HG03064 (cell line): ENCODE measurements around the gene CAPSL.
"Not testable (repeated sequence)": the region's sequence is repeated elsewhere in the genome, so short reads cannot be mapped to it uniquely, and the experiment has no call there.

ENCODE experiments used
- ATAC-seq: cut with Tn5 transposase; IDR thresholded peaks from one replicate; pipeline ENCODE4 v1.9.1; 2021; ENCODE audit warnings: low read depth; ENCODE audit not compliant: unreplicated experiment

CAPSL gene

DNA sequence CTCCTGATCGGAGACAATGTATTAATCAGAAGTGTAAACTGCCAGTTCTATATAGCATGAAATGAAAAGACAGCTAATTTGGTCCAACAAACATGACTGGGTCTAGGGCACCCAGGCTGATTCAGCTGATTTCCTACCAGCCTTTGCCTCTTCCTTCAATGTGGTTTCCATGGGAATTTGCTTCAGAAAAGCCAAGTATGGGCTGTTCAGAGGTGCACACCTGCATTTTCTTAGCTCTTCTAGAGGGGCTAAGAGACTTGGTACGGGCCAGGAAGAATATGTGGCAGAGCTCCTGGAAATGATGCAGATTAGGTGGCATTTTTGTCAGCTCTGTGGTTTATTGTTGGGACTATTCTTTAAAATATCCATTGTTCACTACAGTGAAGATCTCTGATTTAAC is 59.3 kb downstream of the CAPSL start:
- ATAC-seq = no peak

DNA sequence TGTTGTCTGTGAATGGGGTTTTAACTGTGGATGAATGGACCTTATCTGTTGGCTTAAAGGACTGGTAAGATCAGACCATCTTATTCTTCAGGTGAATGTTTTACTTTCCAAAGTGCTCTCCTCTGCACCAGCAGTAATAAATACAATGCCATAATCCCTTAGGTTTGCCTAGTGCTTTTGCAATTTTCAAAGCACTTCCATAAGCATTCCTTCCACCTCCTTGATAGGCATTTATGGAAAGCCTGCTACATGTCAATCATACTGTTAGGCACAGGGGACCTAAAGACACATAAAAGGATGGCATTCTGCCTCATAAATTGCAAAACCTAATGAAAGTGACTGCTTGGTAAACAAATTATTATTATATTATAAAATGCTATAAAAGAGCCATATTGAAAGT is 60.3 kb downstream of the CAPSL start:
- no peak for ATAC-seq

DNA sequence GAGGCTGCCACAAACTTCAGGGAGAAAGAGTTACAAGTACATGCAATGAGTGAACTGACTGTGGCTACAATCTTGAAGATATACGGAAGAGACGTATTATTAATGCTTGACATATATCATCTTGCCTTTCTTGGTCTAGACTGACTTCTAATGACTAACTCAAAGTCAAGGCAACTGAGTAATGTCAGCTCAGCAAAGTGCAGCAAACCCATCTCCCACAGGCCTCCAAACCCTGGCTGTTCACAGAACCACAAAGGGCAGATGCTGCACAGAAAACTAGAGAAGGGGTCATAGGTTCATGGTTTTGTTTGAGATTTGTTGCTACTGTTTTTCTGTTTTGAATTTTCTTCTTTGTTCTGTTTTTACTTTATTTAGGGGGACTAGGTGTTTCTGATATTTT is 60.8 kb downstream of the CAPSL start:
- no peak for ATAC-seq

DNA sequence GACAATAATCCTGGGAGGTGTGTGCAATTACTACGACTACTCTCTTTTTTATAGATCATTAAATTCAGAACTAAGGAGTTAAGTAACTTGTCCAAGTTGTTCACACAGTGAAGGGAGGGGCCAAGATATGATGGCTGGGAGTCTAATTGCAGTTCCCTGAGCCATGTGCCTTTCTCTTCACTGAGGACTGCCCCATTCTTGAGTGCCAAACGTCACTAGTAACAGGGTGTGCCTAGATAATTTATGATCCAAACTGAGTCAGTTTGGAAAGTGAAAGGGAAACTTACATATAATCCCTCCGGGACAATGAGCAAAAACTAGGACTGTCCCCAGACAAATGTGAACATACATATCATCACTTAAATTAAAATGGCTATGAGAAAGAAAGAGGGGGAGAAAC is 61.5 kb downstream of the CAPSL start:
- ATAC-seq = no peak

DNA sequence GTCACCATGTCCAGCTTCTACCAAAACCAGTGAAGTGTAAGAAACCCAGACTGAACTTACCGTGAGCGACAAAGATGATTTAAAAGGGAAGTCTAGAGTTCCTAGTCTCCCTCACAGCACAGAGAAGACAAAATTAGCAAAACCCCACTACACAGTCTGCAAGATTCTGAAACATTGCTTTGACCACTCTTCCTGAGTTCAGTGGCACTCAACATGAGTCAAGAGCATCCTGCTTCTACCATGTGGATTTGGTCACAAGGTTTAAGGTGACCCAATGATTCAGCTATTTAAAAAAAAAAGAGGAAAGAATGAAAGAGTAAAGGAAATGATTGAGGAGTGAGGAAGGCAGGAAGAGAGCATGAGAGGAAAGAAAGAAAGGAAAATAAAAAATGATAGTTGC is 62.0 kb downstream of the CAPSL start:
- ATAC-seq = no peak

DNA sequence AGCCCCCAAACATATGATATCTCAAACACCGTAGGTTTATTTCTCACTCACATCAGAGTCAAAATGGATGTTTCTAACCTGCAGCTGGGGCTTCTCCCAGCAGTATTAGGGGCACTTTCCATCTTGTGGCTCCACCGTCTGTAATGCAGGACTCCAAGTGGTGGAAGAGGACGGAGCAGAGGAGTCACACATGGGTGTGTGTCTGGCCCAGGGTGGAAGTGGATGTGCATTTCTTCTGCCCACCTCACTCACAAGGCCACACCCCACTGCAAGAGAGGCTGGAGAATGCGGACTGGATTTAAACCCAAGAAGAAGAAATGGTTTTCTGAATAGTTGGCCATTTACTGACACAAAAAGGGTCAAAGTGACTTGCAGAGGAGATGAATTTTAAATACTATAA is 67.8 kb downstream of the CAPSL start:
- ATAC-seq = no peak

DNA sequence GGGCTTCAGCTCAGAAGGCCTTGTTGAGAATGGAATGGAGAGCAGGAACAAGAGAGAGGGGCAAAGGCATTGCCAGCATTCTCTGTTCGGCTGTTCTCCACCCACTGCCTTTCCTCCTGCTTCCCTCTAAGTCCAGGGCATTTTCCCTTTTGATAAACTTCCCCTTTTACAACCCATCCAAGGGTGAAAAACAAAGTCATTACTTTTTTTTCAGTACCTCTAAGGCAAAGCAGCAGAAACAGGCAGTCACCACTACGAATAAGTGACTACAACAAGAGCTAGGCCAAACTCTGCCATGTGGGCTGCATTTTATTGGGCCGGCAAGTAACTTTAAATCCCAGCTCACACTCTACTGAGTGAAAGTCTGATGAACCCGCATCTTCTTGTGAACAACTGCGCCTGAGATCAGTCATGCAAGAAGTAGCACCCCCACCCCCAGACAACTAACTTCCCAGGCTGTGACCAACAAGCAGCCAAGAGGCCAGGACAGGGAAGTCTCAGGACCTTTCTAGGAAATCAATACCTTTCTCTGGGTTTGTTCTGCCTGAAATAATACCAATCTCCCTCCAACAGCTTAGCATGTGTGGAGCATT is 68.6 kb downstream of the CAPSL start:
- no peak for ATAC-seq

DNA sequence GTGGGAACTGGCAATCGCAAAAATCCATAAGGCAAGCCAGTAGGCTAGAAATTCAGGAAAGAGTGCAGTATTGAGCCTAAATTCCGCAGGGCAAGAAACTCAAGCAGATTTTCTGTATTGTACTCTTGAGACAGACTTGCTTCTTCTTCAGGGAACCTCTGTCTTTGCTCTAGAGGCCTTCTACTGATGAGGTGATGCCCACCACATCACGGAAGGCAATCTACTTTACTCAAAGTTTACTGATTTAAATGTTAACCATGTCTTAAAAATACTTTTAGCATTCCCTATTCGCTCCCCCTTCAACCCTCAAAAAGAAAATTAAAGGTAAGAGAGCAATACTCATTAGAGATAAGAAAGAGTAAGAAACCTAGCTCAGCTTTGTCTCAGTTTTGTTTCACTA is 70.4 kb downstream of the CAPSL start:
- ATAC-seq = no peak

DNA sequence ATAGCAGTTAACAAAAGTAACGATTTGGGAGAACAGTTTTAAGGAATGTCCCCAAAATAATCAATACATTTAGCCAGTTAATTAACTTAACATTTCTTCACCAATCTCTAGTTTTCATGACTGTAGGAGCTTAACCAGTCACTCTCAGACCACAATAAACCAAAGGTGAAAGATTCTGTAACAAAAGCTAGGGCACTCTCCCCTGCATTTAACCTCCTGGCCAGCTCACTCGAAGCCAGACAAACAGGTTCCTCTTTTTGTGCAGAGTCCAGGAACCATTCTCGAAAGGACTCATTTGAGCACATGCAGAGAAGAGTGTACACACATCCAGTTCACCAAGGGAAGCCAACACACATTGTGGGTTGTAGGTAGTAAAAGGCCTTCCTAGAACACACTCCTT is 75.3 kb downstream of the CAPSL start:
- ATAC-seq = no peak

DNA sequence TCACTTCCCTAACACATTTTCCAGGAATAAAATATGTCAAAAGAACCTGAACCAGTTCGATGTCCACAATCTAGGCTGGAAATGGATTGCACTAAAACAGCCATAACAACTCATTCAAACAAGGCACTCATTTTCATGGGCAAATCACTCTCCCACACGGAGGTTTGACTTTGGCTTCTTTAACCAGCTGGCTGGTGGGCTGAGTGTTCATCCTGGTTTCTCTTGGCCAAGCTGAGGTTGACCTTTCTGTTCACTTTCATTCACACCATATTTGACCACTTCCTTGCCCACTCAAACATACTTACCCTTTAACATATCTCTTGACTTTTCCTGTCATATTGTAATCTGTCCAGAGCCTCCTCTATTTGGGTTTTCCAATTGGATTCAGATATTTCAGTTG is 76.3 kb downstream of the CAPSL start:
- ATAC-seq = no peak

DNA sequence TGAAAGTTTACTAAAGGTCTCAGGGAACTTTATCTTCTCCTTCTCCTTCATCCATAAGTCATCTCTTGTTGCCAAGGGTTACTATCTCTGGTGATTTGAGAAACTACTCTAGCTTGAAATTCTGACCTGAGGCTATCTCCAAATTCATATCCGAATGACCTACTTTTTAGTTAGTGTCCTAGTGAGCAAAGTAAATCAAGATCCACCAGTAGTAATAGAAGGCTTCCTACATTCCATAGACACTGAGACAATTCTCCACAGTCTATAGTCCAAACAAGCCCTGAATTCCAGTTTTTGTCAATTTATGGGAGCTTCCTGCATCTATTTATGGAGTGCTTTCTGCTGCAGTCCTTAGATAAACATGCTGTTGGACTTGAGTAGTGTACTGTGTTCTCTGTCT is 76.7 kb downstream of the CAPSL start:
- ATAC-seq = no peak

DNA sequence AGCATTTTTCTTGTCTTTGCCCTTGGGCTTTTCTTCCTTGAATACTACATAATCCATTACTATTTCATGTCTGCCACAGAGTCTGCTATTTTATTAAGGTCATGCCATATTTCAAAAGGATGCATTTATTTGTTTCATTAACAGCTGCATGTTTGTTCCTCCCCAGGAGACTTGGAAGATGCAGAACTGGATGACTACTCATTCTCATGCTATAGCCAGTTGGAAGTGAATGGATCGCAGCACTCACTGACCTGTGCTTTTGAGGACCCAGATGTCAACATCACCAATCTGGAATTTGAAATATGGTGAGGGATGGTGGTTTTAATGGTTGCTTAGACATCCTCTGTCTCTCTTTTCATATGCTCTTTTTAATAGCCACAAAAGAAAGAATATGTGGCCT is 77.7 kb downstream of the CAPSL start:
- no peak for ATAC-seq

DNA sequence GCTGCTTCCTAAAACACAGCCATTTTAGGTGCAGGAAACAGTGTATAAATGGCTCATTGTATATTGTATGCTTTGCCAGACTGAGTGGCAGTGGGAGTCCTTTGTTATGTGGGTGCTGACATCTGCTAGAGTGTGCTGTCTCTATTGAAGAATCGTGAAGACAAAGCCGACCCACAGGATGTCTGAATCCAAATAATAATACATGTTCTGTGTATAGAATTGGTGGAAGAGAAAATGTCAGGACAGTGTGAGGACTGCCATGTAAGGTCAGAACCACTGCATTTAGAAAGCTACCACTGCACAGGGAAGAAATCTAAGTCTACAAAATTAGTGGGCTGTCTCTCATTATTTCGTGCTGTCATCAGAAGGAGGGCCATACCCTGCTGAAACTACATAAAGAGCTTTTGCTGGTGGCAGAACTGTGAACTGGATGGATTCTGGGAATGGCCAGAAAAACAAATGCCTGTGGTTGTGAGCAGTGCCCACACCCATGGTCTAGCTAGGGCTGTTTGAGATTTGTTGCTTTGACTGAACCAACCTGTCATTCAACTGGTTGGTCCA is 79.2 kb downstream of the CAPSL start:
- no peak for ATAC-seq

DNA sequence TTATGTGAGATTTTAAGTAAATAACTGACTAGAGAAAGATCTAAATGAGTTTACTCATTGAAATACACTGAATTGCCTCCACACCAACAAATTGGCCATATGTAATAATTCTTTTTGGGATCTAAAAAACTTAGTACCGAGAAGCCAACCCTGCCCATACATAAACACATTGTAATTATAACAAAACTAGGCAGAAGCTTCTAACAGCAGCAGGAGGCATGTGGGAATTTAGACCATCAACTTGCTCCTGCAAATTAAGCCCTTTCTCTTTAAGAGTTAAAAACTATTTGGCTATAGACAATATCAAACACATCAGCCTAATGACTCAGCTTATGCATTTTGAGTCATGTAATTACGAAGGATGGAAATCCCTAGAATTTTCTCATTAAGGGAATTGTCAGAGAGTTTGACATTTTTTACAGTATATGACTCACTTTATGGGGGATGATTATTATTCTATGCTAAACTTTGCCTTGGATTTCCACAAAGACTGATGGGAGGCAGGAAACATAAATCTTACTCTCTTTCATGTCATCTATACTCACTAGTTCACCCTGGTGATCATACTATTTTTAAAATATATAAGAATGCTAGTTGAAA is 80.7 kb downstream of the CAPSL start:
- ATAC-seq = no peak

DNA sequence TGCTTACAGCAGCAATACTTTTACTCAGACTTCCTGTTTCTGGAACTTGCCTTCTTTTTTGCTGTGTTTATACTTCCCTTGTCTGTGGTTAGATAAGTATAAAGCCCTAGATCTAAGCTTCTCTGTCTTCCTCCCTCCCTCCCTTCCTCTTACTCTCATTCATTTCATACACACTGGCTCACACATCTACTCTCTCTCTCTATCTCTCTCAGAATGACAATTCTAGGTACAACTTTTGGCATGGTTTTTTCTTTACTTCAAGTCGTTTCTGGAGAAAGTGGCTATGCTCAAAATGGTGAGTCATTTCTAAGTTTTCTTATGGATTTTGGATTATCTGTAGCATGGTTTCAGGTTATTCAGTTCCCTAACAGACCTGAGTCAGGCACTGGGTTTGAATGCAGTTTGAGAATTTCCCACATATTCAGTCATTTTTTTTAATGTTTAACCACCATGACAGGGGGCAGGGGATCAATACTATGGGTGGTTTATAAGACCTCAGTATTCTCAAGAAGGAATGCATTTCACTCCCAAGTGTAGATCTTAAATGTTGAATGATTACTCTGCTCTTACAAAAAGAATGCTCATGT is 81.6 kb downstream of the CAPSL start, which contains the start of gene IL7R:
IL7R (plus strand) TSS at position 127 of the 587 bp plus-strand sequence; CDS start at position 214, 87 bp downstream.
- no peak for ATAC-seq

DNA sequence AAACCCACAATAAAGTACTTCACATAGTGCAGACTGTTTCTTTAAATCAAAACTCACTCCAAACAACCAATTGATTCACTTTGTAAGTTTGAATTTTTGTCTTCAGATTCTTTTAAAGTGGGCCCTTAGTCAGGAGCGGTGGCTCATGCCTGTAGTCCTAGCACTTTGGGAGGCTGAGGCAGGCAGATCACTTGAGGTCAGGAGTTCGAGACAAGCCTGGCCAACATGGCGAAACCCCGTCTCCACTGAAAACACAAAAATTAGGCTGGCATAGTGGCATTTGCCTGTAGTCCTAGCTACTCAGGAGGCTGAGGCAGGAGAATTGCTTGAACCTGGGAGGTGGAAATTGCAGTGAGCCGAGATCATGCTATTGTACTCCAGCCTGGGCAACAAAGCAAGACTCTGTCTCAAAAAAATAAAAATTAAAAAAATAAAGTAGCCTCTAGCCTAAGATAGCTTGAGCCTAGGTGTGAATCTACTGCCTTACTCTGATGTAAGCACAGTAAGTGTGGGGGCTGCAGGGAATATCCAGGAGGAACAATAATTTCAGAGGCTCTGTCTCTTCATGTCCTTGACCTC is 82.1 kb downstream of the CAPSL start:
- not testable (repeated sequence) for ATAC-seq

DNA sequence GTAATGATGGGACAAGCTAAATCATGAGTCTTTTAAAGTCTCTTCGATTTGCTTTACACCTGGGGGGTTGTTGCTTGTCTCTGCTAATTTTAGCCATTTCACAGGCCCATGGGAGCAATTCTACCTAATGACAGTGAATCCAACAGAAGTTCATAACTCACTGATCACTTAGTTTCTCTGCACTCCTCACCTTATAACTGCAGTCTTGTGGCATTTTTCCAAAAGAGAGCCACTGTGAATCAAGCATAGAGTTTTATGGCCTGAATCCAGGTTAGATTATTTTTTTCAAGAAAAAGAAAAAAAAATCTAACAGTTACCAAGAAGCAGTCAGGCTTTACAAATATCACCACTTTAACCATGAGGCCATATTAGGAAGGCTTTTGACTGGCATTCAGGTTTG is 83.2 kb downstream of the CAPSL start:
- no peak for ATAC-seq
